Measurements from ENCODE around the gene LMO7.
A peak's percentile ranks its signal among the peaks of the same experiment; 100 is the strongest.
"Not testable (repeated sequence)": the region's sequence is repeated elsewhere in the genome, so short reads cannot be mapped to it uniquely, and the experiment has no call there.

Gene LMO7

DNA sequence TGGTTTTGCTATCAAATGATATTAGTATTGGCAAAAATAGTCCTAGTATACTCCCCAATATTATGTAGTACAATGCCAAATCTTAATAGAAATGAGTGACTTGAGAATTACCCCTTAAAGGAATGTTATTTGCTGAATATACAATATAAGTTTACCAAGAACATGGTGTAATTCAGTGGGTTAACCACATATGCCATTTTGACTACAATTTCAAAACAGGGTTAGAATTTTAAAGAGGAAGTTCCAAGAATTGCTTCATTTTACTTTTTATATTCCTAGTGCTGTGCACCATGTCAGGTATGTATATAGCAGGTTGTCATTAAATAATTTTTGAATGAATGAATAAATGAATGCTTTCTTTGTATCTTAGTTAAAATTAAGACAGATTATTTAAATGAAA is 66.3 kb downstream of the LMO7 start:
- DNase-seq: no peak

DNA sequence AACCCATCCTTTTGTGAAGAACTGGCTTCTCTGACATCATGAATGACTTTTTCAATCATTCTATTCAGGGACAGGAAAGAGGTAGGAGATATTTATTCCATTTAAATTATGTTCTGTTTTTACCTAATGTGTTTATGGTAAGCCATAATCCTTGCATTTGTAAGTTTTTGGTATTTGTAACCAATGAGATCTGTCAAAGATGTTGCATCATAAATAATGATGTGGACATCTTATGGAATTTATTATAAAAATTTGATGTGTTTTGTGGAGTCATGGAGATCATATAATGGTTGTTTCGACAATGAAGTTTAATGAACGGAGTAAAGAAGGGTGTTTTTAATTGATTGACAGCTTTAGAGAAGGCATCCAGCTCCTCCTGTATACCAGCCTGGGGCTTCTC is 67.6 kb downstream of the LMO7 start:
- no peak for DNase-seq

DNA sequence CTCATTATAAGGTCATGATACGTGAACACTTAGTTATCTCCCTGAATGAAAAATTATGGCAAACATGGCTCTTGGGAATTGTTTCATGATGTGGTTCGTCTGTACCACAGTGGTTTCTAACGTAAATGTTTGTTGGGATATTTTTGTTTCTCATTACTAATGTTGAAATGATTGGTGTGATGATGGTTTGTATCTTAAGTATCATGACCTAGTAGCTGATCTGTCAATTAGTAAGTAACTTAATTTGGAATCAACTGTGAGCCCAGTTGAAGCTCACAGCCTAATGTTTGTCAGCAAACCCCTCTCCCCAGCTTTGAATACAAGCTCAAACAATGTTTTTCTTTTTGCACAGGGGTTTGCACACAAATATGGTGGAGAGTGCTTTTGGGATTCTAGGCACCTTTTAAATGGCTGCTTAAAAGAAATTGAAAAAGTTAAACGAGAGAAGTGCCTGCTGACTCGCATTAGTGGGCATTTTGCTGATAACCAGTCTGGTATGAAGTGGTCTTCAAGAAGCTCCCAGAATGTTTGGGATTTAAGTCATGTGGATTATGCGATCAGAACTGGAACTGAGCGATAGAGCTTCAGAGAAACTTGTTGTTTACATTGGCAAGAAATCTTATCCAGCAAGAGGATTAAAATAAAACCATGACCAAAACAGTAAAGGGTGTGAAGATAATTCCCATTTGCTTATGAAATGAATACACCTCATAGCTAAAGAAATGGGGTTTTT is 68.2 kb downstream of the LMO7 start:
- no peak for DNase-seq

DNA sequence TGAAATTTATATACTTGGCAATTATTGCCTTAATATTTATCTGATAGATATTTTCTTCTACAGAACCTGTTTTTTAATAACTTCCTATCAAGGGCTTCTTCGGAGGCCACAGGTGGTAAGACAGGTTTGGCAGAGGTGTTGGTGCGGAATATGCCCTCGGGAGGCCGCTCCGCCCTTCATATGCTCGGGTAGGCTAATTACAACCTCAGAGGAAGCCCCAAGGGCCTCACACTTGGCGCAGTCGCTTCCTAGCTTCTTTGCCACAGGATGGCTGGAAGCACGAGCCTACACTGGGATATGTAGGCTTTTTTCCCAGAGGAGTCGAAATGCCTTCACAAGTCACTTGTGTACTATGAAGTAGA is 68.8 kb downstream of the LMO7 start:
- DNase-seq: no peak

DNA sequence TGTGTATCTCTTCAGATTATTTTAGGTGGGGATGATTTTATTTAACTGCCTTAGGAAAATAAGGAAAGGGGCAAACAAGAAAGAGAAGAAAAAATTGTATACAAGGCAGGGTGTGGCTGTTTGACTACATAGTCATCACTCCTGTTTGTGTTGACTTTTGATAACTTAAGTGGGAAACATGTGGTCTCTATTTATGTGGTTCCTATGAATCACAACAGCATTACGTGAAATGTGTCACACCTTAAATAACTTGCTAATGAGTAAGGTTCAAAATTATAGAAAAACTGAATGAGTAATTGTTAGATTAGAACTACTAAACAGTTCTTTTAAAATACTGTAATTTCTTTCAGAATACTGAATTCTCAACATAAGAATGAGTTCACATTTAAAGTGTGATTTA is 69.3 kb downstream of the LMO7 start:
- no peak for DNase-seq

DNA sequence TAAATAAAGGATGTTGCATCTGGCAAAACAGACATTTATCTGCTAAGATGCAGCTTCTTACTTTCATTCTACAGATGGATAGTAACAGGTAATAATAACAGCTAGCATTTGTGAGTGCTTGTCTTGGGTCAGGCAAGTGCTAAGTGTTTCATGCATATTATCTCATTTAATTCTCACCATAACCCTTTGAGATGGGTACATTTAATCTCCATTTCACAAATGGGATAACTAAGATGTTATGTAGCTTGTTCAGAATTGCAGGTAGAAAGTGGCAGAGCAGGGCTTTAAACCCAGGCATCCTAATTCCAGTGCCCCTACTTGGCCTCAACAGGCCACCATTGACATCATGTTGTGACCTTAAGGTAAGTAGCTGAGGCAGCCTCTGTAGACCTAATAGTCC is 69.8 kb downstream of the LMO7 start:
- DNase-seq: no peak

DNA sequence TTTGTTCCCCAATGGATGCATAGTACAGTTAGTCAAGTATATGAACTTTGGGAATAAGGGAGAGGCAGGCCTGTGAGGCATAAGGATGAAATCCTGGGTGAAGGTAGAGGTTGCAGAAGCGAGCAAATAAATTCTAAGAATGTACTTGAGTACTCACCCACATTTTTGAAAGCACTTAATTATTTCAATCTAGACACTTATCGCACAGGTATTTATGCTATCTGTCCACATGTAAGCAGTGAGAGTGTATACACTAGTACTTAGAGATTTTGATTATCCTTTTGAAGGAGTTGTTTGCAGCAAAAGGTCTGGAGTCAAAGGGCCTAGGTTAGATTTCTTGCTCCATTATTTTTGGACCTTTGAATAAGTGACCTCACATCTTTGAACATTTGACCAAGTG is 77.7 kb downstream of the LMO7 start:
- no peak for DNase-seq

DNA sequence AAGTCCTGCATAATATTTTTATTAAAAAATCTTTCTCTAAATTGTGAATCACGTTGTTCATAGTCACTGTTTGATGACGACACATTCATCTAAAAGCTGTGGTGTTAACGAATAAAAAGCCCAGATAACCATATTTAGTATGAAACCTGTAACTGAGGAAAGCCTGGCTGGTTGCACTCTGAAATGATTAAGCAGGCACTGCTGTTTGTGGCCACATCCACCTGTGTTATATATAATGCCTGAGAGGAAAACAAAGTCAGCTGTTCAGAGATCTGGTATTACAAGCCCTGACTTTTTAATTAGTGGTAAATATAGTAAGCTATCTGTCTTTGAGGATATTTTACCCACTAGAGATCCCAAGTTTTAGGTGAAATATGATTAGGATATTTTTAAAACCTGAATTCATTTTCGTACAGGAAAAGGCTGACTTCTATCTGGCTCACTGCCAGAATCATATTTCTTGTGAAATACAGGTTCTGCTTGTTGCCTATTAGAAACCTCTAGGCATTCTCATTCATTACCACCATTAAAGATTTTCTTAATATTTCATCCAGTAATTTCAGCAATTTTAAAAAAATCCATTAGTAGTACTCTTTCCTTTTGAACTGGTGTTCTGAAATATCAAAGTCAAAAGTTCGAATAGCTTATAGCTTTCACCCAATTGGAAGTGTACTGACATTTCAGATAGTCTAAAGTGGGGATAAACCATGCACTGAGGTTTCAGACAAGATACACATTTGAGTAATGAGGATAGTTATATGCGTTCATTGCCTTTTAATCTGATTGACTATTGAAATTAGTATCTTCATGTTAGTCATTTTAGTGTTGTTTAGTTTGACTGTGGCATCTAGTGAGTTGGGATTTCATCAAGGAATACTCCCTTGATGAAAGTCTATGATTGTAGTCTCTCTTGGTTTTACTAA is 79.7 kb downstream of the LMO7 start:
- DNase-seq: no peak

DNA sequence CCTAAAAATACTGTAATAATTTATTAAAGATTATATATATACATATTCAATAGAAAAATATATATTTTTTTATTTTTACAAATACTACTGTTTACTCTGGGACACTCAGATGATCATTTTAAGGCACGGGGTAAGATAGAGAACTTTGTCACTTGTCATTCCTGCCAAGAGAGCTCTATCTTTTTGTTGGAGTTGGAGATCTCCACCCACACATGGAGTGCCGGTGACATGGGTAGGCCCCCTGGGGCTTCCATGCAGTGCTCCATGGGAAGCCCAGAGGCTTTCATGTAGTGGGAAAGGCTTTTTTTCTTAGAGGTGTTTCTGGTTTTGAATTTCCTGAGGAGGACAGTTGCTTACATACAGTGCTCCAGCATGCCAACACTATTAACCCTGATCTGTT is 81.4 kb downstream of the LMO7 start:
- no peak for DNase-seq

DNA sequence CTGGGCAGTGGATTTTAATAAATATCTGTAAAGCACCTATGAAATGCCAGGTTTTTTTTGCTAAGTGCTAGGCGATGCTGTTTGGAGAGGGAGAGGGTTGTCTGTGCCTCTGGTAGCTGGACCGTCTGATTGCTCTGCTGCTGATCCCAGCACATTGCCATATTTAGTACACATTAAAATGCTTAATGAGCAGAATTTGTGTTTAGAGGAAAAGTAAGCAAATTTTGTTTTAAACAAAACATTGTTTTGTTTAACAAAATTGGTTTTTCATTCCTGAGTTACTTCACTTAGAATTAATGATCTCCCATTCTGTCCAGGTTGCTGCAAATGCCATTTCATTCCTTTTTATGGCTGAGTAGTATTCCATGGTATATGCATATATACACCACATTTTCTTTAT is 85.2 kb downstream of the LMO7 start:
- DNase-seq: no peak

DNA sequence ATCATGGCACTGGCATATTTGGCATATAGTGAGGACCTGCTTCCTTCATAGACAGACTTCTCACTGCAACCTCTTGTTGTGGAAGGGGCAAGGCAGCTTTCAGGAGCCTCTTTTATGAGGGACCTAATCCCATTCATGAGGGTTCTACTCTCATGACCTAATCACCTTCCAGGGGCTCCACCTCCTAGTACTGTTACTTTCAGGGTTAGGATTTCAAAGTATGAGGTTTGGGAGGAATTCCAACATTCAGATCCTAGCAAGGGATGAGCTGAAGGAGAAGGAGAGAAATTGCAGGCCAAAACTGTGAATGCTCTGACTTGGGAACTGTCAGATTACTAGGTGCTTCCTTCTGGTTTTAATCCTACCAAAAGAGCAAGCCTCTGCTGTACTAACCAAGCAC is 87.8 kb downstream of the LMO7 start:
- DNase-seq: no peak

DNA sequence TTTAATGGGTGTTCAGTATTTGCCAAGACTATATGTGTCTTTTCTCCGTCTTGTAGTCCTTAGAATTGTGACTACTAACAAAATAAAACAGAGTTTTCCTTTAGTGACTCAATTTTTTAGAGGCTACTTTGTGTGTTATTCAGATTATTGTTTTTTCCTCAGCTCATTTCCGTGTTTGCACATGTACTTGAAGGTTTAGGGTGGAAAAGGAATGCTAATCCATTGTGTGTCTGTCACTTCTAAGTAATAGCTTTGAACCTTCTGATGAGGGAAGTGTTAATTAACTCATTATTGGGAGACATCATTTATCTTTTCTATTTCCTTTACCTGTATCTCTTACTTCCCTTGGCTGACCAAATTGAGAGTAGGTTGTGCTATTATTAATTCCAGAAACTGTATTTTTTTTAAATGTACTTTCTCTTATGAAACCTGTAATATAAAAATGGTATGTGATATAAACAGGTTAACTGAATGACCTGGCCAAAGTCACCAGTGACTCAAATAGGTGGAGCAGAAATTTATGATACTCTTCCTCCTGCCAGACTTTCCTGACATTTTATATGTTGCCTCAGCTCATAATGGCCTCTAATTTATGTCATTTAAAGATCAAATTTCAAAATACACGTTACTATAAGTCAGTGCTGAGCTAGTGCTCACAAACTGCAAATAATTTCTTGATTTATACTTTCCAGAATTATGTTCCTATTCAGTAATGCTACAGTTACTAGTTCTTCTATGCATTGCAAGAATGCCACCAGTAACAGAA is 88.8 kb downstream of the LMO7 start:
- peak; percentile 93 for DNase-seq

DNA sequence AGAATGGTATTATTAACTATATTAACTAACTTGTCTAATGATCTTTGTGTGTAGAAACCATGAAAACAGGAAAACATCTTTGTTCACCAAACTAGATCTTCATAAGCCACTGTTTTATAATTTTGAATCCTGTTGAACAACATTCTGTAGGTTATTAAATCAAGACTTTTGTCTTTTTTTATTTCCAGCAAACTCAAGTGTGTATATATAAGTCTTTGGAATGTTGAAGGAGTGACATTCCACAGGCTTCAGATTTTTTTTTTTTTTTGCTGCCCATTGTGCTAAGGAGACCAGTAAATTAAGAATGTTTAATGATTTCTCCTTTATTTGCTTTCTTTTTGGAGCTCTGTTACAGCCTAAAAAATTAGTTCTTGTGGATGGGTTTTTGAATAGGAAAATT is 89.6 kb downstream of the LMO7 start:
- DNase-seq: no peak

DNA sequence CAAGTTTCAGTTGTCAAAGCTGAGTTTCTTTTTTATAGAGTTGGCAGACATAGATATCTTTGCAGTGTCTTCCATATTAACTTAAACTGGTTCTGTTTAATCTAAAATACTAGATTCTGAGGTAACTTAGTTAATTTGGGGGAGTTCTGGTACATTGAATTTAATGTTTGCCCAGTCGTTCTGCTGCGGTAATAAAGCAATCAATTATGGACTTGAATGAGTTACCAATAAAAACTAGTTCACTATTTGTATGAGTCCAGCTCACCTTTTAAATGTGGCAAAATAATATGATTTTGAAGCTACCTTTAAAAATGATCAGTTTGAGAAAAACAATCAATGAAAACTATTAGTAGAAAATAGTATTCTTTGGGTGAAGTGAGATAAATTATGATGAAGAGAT is 90.2 kb downstream of the LMO7 start:
- no peak for DNase-seq

DNA sequence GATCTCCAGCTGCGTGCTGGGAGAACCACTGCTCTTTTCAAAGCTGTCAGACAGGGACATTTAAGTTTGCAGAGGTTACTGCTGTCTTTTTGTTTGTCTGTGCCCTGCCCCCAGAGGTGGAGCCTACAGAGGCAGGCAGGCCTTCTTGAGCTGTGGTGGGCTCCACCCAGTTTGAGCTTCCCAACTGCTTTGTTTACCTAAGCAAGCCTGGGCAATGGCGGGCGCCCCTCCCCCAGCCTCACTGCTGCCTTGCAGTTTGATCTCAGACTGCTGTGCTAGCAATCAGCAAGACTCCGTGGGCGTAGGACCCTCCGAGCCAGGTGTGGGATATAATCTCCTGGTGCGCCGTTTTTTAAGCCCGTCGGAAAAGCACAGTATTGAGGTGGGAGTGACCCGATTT is 97.0 kb downstream of the LMO7 start:
- DNase-seq: not testable (repeated sequence)

DNA sequence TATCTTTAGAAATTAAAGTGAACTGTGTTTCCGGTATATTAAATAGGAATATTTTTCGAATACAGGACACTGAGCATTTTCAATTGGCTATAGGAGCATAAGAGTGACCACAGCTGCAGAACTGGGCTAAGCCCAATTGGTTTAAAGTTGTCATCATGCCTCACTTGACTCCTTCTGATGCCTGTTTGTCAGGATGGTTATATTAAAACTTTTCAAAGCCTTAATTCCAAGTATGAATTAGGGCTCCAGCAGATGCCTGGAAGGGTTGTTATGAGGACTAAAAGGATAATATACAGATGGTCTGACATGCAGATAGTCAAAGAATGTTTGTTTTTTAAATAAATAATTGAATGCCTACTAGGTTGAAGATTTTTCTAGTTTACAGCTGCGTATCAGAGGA is 100.0 kb downstream of the LMO7 start:
- DNase-seq: no peak

DNA sequence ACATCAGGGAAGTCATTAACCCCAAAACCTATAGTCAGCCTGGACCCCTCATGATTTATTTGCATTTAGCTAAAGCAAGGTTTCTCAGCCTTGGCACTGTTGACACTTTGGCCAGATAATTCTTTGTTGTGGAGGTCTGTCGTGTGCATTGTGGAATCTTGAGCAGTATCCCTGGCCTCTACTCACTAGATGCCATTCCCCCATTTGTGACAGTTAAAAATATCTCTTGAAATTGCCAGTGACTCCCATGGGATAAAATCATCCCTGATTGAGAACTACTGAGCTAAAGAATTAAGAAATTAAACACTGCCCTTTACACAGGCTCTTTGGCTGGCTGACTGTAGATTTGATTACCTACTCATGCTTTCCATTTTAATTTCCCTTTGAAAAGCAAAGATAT is 102.7 kb downstream of the LMO7 start:
- DNase-seq: no peak

DNA sequence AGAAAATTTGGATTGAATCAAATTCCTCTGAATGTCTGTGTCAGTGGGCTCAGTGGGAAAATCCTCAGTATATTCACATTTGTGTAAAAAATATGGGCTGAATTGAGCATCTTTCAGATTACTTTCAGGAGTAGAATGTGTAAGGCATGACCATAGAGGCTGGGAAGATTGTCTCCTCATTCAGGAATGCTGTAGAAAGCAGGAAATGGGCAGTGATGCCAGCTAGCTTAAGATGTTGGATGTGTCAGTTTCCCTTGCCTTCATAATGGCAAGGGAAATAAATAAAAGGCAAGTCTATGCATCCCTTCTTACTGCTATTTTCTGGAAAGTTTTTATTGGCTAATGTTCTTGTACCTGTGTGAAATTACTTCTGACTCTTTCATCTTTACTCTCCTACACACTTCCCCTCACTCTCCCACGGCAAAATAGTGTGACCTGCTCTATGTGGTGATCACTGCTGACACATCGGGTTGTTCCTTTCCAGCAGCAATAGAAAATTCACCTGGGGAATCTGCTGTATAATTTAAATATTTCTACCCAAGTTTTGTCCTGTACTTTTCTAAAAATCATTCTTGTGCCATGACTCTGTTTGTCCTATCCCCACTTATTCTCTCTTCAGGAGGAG is 103.2 kb downstream of the LMO7 start:
- DNase-seq: no peak

DNA sequence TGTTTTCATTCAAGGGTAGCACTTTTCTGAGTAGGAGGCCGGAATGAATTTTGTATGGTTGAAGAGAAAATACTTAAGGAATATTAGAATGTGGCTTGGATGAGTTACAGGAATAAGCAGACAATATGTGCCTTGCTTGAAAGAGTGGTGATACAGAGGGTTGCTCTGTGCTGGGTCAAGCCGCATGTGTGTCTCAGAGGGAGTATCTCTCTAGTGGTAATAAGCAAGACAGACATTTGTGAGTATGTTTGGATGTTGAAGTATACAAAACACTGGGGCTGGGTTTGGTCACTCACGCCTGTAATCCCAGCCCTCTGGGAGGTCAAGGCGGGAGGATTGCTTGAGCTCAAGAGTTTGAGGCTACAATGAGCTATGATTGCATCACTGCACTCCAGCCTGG is 103.9 kb downstream of the LMO7 start:
- no peak for DNase-seq

DNA sequence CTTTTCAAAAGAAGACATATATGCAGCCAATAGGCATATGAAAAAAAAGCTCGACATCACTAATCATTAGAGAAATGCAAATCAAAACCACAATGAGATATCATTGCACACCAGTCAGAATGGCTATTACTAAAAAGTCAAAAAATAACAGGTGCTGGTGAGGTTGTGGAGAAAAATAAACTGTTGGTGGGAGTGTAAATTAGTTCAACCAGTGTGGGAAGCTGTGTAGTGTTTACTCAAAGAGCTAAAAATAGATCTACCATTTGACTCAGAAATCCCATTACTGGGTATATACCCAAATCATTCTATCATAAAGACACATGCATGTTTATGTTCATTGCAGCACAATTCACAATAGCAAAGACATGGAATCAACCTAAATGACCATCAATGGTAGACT is 106.9 kb downstream of the LMO7 start:
- DNase-seq: not testable (repeated sequence)

DNA sequence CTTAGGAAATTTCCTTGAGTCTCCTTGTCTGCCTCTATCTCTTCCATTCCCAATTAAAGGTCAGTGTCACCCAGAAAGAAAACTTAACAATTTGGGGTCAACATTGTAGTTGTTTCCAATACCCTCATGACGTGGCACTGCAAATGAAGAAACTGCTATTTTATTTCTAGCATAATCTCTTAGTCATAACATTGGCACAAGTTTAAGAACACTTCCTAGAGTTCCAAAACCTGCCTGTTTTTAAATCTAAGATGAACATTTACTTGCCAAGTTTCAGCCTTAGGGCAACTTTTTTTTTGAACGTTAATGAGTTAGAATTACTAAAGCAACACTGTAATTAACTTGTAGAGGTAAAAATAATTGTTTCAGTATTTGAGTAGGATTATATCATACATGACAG is 108.0 kb downstream of the LMO7 start:
- DNase-seq: no peak

DNA sequence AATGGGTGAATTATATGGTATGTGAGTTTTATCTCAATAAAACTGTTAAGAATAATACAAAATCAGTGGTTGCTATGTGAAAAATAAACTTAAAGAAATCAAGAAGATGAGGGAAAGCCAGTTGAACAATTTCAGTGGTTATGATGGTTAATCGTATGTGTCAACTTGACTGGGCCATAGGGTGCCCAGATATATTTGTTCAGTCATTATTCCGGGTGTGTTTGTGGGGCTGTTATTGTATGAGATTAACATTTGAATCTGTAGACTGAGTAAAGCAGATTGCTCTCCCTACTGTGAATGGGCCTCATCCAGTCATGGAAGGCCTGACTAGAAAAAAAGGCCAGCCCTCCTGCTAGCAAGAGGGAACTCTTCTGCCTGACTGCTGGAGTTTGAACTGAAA is 109.3 kb downstream of the LMO7 start:
- no peak for DNase-seq

DNA sequence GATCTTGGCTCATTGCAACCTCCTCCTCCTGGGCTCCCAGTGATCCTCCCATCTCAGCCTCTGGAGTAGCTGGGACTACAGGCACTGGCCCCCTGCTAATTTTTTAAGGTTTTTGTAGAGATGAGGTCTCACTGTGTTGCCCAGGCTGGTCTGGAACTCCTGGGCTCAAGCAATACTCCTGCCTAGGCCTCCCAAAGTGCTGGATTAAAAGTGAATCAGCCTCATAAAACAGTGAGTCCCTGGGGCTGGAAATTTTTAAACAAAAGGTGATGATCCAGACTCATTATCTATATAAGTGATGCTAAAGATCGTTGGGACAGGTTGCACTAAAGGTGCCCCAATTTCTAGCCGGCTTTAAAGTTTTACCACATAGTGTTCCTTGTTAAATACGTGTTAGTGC is 112.7 kb downstream of the LMO7 start:
- no peak for DNase-seq
